HFF-Myc (cell line): Measurements from ENCODE around the gene CDH18.
"Not testable (repeated sequence)": the region's sequence is repeated elsewhere in the genome, so short reads cannot be mapped to it uniquely, and the experiment has no call there.

Experiments
- DNase-seq: peaks from one replicate; pipeline ENCODE4 v3.0.0-alpha.2; 2011; ENCODE audit warnings: low read depth; ENCODE audit errors: extremely low read depth
- H3K4me3 ChIP-seq: replicated peaks from 2 replicates; pipeline ENCODE4 v1.5.1; 2011; ENCODE audit warnings: low read depth, mild to moderate bottlenecking, control low read depth, low read length
- TF ChIP-seq, protein P1 (sequence below): IDR thresholded peaks from 2 replicates; pipeline ENCODE4 v1.5.1; 2012; ENCODE audit warnings: mild to moderate bottlenecking, low read depth, low read length, control low read depth; ENCODE audit errors: missing control alignments

The CDH18 gene

DNA sequence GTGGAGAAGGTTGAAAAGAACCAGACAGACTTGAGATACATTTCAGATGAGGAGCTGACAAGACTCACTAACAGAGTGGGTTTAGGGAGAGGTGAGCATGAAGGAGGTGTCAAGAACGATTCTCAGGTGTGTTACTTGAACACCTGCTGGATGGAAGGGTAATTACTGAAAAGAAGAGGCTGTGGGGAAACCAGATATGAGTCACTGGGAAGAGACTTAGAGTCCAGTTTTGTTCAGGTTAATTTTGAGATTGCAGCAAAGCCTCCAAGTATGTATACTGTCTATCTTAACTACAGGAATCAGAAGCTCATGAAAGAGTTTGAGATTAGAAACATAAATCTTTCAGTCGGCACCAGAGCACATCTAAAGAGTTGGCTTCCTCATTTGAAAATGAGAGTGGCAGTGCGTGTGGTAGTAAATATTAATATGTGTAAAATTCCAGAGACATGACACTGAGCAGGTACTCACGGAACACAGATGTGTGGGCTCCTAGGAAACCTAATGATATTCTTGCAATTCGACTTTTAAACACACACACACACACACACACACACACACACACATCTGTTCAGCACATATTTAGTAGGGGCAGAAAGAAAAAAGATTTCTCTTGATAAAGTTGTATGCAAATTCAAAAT, 197.1 kb downstream of the CDH18 start:
- TF ChIP-seq, protein P1, sequence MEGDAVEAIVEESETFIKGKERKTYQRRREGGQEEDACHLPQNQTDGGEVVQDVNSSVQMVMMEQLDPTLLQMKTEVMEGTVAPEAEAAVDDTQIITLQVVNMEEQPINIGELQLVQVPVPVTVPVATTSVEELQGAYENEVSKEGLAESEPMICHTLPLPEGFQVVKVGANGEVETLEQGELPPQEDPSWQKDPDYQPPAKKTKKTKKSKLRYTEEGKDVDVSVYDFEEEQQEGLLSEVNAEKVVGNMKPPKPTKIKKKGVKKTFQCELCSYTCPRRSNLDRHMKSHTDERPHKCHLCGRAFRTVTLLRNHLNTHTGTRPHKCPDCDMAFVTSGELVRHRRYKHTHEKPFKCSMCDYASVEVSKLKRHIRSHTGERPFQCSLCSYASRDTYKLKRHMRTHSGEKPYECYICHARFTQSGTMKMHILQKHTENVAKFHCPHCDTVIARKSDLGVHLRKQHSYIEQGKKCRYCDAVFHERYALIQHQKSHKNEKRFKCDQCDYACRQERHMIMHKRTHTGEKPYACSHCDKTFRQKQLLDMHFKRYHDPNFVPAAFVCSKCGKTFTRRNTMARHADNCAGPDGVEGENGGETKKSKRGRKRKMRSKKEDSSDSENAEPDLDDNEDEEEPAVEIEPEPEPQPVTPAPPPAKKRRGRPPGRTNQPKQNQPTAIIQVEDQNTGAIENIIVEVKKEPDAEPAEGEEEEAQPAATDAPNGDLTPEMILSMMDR: no peak
- no peak overlapping the region for H3K4me3 ChIP-seq
- DNase-seq: no peak

DNA sequence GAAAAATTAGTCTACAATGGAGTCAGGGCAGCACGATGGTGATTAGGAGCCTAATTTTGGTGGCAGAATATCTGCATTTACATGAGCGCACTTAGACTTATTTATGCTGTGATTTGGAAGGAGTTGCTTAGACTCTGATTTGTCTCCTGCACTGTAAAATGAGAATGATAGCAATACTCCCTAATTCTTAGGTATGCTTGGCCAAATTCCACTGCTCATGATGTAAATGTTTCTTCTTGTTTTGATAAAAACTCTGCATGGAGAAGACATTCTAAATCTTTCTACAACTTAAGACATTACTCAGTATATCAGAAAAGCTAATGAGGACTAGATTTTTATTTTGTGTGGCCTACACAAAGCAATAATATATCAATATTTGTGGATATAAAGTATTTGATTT, 205.4 kb downstream of the CDH18 start:
- H3K4me3 ChIP-seq: no peak overlapping the region
- TF ChIP-seq, protein P1: no peak
- DNase-seq: no peak

DNA sequence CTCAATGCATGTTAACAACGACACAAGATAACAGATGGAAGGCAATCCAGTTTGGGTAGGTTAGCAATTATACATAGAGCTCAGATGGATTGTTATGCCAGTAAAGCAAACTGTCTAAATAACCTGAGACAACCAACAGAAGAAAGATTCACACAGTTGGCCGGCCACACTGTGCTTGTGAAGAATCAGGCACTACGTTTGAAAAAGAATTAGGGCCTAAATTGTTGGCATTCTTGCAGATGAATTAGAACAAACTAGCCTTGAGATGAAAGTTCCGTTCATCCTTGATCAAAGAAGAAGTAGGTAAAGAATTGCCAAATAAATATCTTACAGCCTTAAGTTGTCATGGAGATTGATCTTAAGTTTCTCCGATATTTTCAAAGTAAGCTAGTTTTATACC, 210.6 kb downstream of the CDH18 start:
- no peak overlapping the region for H3K4me3 ChIP-seq
- TF ChIP-seq, protein P1: no peak
- DNase-seq: no peak

DNA sequence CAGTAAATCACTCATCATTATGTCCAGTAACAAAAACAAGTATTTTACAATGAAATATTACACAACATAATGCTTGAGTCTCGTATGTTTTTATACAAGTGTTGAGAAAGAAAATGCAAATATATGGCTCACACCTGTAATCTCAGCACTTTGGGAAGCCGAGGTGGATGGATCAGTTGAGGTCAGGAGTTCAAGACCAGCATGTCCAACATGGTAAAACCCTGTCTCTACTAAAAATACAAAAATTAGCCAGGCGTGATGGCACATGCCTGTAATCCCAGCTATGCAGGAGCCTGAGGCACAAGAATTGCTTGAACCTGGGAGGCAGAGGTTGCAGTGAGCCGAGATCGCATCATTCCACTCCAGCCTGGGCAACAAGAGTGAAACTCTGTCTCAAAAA, 211.1 kb downstream of the CDH18 start:
- H3K4me3 ChIP-seq, DNase-seq: not testable (repeated sequence)

DNA sequence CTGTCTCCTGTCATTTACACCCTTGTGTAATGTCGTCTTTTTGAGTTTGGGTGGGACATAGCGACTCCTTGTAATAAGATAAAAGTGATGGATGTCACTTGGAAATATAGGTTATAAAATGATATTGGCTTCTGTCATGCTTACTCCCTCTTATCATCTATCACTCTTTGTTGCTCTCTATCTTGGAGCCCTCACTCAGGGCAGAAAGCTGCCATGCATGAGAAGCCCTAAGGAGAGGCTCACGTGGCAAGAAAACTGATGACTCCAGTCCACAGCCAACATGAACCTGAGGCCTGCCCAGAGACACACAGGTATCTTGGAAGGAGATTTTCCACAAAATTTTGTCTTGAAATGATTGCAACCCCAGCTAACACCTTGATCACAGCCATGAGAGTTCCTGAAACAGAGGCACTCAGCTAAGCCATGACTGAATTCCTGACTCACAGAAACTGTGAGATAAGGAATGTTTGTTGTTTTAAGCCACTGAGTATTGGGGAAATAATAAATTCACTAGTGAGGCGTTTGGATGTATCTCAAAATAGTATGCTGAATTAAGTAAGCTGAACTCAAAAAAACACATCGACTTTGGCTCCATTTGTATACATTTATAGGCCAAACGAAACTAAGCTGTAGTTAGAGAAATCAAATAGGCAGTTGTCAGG, 216.7 kb downstream of the CDH18 start:
- no peak for DNase-seq
- TF ChIP-seq, protein P1: no peak
- H3K4me3 ChIP-seq: no peak overlapping the region

DNA sequence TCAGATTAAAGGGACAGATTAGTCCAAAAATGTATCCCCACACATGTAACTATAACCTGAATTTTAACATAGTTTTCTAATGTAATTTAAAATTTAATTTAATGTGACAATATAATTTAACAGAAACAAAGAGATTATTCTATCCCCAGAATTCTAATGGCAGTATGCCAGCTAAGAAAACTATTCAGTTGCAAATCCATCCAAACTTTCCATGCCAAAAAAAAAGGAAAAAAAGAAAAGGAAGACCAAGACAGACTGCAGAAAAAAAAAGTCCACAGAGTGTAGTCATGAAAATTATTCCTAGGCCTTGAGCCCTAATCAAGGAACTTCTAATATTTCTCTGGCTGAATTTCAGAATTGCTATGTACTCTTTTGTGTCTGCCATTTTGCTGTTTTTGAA, 217.6 kb downstream of the CDH18 start:
- TF ChIP-seq, protein P1: no peak
- DNase-seq: no peak
- no peak overlapping the region for H3K4me3 ChIP-seq

DNA sequence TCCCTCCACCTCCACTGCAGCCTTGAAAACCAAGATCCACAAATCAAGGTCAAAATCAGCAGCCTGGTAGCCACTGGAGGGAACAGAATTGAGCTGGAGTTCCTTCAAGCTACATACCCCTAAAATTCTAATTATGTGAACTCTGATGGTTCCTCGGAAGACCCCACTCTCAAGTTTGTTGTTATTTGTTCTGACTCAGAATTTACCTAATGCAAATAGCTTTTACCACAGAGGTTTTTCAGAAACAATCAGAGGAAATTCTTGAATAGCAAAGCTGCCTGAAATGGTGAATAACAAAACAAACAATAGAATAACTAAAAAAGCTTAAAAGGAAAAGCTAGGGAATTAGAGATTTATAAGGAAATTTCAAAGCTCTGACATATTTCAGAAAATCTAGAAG, 220.0 kb downstream of the CDH18 start:
- no peak overlapping the region for H3K4me3 ChIP-seq
- DNase-seq: no peak
- TF ChIP-seq, protein P1: no peak
